ENCODE measurements around the gene COX7A2.

COX7A2 gene

DNA sequence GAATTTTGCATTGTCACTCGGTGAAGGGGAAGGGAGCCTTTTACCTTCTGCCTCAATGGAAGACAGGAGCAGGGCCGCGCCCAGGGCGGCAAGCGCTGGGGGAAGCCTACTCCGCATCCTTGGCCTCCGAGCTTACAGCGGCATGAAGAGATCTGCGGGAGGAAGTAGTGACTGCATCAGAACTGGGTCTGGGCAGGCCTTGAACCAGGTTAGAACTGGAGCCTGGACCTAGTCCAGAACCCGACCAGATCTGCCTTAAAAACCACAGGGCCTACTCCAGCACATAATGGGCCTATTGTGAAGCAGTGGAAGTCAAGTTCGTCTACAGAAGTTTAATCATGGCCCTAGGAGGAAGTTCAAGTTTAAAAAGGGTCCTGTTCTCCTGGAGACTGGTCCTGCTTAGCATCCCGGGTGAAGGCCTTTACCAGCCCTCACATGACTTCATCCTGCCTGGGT is 40.9 kb downstream of the COX7A2 start:
- H3K4me1 ChIP-seq (ENCODE audit: control insufficient read depth, insufficient read depth, low read length, poor library complexity, severe bottlenecking): peaks cover 30% of the 10 kb centered on the region
- H3K9me3 ChIP-seq (ENCODE audit: control insufficient read depth, low read length): no peaks in the 10 kb centered on the region
- H3K36me3 ChIP-seq (ENCODE audit: control insufficient read depth, insufficient read depth, low read length): no peaks in the 10 kb centered on the region
- DNase-seq: no peak
- no peak overlapping the region for H3K4me3 ChIP-seq (ENCODE audit: insufficient read depth, low read depth, low read length, poor library complexity, severe bottlenecking)
- H3K27me3 ChIP-seq (replicated peaks; ENCODE audit: control insufficient read depth, insufficient read depth, low read length, poor library complexity, severe bottlenecking): peaks cover 49% of the 10 kb centered on the region
- H3K27ac ChIP-seq (ENCODE audit: insufficient read depth, low read length, poor library complexity, severe bottlenecking): no peak overlapping the region

DNA sequence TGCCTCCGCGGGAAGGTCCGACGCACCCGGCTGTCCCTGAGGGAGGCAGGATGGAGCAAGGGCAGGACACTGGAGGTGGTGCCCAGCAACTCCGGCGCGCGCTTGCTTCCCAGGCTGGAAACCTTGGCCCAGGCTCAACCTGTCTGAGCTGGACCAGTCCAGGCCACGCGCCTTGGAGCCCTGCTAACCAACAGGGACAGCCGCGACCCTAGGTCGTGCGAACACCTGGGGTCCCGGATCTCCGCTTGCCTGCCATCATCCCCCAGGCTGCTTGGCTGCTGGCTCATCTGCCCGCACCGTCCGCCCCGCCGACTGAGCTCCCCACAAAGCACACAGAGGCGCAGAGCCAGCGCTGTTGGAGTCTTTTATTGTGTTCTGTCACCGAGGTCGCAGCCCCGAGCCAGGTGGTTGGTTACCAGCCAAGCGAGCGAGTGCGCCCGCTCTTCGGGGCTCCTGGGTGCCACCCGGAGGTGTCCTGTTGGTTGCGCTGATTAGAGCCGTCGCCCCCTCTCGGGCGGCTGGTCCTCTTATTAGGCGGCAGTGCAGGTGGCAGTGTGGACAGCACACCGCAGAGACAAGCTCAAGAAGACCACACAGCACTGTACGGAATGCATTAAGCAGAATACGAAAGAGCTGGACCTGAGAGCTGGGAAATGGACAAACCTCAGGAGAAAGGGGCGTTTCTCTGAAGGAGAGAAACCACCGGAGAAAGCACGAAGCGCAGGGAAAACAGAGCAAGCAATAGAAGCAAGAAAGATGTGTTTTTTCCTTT is 41.5 kb downstream of the COX7A2 start:
- H3K27ac ChIP-seq (ENCODE audit: insufficient read depth, low read length, poor library complexity, severe bottlenecking): no peak overlapping the region
- peaks cover 43% of the 10 kb centered on the region for H3K27me3 ChIP-seq (replicated peaks; ENCODE audit: control insufficient read depth, insufficient read depth, low read length, poor library complexity, severe bottlenecking)
- no peak overlapping the region for H3K4me3 ChIP-seq (ENCODE audit: insufficient read depth, low read depth, low read length, poor library complexity, severe bottlenecking)
- H3K36me3 ChIP-seq (ENCODE audit: control insufficient read depth, insufficient read depth, low read length): no peaks in the 10 kb centered on the region
- peaks cover 24% of the 10 kb centered on the region for H3K4me1 ChIP-seq (ENCODE audit: control insufficient read depth, insufficient read depth, low read length, poor library complexity, severe bottlenecking)
- no peak for DNase-seq
- H3K9me3 ChIP-seq (ENCODE audit: control insufficient read depth, low read length): no peaks in the 10 kb centered on the region

DNA sequence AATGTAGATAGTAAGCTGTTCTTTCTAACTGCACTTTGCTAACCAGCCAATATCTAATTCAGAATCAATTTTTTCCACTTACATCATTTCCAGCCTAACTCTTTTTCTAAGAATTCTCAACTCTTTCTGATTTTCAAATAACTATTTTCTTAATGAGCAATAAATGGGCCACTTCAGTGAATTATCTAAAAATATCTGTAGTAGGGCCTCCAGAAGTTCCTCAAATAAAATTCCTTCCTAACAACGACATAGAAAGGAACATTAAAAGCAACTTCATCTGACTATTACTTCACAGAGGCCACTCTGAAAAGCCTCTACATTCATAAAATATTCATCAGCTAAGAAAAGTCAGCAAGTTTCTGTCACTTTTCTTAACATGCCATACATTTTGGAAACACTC is 42.6 kb downstream of the COX7A2 start:
- DNase-seq: no peak
- Histone ChIP-seq H3K4me3 (ENCODE audit: insufficient read depth, low read depth, low read length, poor library complexity, severe bottlenecking) (no peak overlapping the region), H3K36me3 (ENCODE audit: control insufficient read depth, insufficient read depth, low read length) (no peaks in the 10 kb centered on the region), H3K27me3 (replicated peaks; ENCODE audit: control insufficient read depth, insufficient read depth, low read length, poor library complexity, severe bottlenecking) (peaks cover 33% of the 10 kb centered on the region), H3K27ac (ENCODE audit: insufficient read depth, low read length, poor library complexity, severe bottlenecking) (no peak overlapping the region), H3K9me3 (ENCODE audit: control insufficient read depth, low read length) (no peaks in the 10 kb centered on the region), H3K4me1 (ENCODE audit: control insufficient read depth, insufficient read depth, low read length, poor library complexity, severe bottlenecking) (peaks cover 18% of the 10 kb centered on the region)

DNA sequence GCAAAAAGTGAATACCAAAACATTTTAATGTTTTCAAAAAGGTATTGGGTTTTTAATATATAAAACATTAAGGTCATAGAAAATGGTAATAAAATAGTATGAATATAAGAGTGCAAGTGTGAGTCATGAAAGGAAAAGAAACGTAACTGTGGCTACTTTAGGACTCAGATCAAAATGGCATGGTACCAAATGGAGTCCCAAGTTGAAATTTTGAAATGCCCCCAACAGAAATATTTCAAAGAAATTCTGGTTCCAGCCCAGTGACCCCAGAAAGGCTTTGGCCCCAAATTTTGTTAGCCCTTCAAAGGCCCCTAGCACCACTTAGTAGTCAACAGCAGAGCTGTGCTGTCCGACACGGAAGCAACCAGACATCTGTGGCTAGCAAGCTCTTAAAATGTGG is 43.7 kb downstream of the COX7A2 start:
- Histone ChIP-seq H3K27me3 (replicated peaks; ENCODE audit: control insufficient read depth, insufficient read depth, low read length, poor library complexity, severe bottlenecking) (peaks cover 28% of the 10 kb centered on the region), H3K4me3 (ENCODE audit: insufficient read depth, low read depth, low read length, poor library complexity, severe bottlenecking) (no peak overlapping the region), H3K9me3 (ENCODE audit: control insufficient read depth, low read length) (no peaks in the 10 kb centered on the region), H3K4me1 (ENCODE audit: control insufficient read depth, insufficient read depth, low read length, poor library complexity, severe bottlenecking) (peaks cover 6% of the 10 kb centered on the region), H3K27ac (ENCODE audit: insufficient read depth, low read length, poor library complexity, severe bottlenecking) (no peak overlapping the region), H3K36me3 (ENCODE audit: control insufficient read depth, insufficient read depth, low read length) (no peaks in the 10 kb centered on the region)
- DNase-seq: no peak

DNA sequence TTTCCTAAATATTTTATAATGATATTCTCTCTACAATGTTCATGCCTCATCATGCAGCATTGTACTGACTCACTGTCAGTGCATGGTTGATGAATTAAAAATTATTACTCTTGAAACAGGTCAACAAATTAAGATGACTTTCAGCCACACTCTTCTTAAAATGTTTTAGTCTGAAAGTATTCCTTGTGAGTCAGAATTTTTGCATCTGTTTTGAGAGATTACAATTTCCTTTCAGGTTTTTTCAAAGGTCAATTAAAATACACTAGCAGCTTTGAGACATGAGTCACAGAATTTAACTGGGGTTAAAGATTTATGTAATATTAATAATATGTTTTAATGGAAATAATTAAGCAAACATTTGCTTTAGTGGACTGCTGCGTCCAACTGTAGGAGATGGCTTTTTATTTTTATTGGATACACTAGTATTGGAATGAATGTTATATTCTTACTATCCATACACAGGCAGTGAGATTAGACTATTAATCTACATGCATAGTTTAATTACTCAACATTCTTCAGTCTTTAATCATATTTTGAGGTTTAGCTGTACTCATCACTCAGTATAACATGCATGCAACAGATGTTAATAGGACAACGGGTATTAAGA is 47.4 kb downstream of the COX7A2 start:
- Histone ChIP-seq H3K27ac (ENCODE audit: insufficient read depth, low read length, poor library complexity, severe bottlenecking) (no peak overlapping the region), H3K27me3 (replicated peaks; ENCODE audit: control insufficient read depth, insufficient read depth, low read length, poor library complexity, severe bottlenecking) (peaks cover 9% of the 10 kb centered on the region), H3K4me1 (ENCODE audit: control insufficient read depth, insufficient read depth, low read length, poor library complexity, severe bottlenecking) (no peaks in the 10 kb centered on the region), H3K4me3 (ENCODE audit: insufficient read depth, low read depth, low read length, poor library complexity, severe bottlenecking) (no peak overlapping the region), H3K36me3 (ENCODE audit: control insufficient read depth, insufficient read depth, low read length) (no peaks in the 10 kb centered on the region), H3K9me3 (ENCODE audit: control insufficient read depth, low read length) (no peaks in the 10 kb centered on the region)
- DNase-seq: no peak

DNA sequence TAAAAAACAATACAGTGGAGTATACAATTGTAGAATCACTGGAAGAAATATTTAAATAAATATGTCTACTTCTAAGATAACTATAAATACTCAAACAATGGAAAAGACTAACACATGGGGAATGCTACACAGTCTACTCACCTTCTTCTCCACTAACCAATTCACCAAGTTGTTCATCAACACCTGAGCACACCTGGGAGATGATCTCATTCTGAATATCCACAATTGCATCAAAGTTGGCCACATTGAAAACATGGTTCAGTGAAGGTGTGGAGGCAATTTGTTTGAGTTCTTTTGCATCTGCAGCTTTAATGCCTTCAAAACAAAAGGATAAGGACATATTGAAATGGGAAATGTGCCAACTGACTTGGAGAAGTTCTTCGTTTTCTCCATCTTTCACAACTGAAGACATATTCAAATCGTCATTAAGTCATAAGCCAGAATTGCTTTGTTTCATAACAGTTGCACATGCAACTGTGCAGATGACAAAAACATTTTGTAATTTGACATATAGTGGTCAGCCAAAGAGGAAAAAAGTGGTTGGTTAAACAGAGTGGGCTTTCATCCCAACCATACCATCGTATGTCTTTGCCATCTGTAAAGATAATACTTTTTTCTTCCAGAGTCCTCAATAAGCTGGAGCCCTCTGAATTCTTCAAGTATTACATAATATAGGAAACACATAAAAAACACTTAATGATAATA is 55.2 kb downstream of the COX7A2 start:
- Histone ChIP-seq H3K4me1 (ENCODE audit: control insufficient read depth, insufficient read depth, low read length, poor library complexity, severe bottlenecking) (no peaks in the 10 kb centered on the region), H3K36me3 (ENCODE audit: control insufficient read depth, insufficient read depth, low read length) (no peaks in the 10 kb centered on the region), H3K27me3 (replicated peaks; ENCODE audit: control insufficient read depth, insufficient read depth, low read length, poor library complexity, severe bottlenecking) (no peaks in the 10 kb centered on the region), H3K27ac (ENCODE audit: insufficient read depth, low read length, poor library complexity, severe bottlenecking) (no peak overlapping the region), H3K9me3 (ENCODE audit: control insufficient read depth, low read length) (no peaks in the 10 kb centered on the region), H3K4me3 (ENCODE audit: insufficient read depth, low read depth, low read length, poor library complexity, severe bottlenecking) (no peak overlapping the region)
- DNase-seq: no peak

Data from effector memory CD4-positive, alpha-beta T cell (primary cell).